ENCODE results near the gene LARP4B. TPM values are rescaled to one million over a fixed set of nuclear protein-coding genes. Genes with fewer than 3 reads are reported as not detected.

The LARP4B gene
- total and polyA plus RNA-seq, 2 donors (not counting 3 experiments of a cell fraction or from before 2014, with no cell fraction given): 27.4 to 101 TPM

DNA sequence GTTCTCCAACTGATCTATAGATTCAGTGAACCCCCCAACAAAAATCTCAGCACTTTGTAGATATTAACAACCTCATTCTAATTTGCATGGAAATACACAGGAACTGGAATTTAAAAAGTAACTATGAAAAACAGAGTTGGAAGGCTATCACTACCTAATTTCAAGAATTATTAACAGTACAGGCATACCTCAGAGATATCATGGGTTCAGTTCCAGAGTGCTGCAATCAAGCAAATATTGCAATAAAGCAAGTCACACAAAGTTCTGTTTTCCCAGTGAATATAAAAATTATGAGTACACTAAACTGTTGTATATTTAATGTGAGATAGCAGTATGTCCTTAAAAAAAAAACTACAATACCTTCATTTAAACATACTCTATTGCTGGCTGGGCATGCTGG is 78.5 kb downstream of the LARP4B start:
- CTCF ChIA-PET: no interaction called here
- no peak for FAIRE-seq
- H3K79me2 ChIP-seq (ENCODE audit: control insufficient read depth, insufficient read depth, low read length): peaks cover 66% of the 10 kb centered on the region

DNA sequence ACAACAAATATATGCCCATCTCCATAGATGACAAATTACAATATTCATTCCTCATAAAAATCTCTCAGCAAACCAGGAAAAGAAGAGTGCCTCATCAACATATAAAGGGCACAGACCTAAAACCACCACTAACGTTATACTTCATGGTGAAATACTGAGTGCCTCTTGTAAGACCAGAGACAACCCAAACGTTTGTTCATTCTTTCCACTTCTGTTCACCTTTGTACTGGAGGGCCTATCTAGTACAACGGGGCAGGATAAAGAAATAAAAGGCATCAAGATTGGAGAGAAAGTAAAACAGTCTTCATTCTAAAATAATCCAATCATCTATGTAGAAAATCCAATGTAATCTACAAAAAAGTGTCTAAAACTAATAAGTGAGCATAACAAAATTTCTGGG is 79.1 kb downstream of the LARP4B start:
- FAIRE-seq (no peak), DNase-seq (ENCODE audit: low read depth, low spot score) (no peak)
- ChIA-PET POLR2A (no interaction called here), CTCF (no interaction called here)
- no peaks in the 10 kb centered on the region for H3K27me3 ChIP-seq (ENCODE audit: control insufficient read depth in 2 of 2, insufficient read depth in 2 of 2, low read length in 2 of 2)
- no TSS peak for BruUV-seq (replicated peaks)
- H3K4me1 ChIP-seq (ENCODE audit: control insufficient read depth, extremely low read depth, insufficient read depth, low read length): no peaks in the 10 kb centered on the region
- no peak overlapping the region for H3K4me3 ChIP-seq (replicated peaks in 1 of 3; ENCODE audit: insufficient read depth in 1 of 3, low read depth in 1 of 3, low read length in 3 of 3)
- H3K4me2 ChIP-seq (ENCODE audit: insufficient read depth, low read length): no peak overlapping the region
- peaks cover 72% of the 10 kb centered on the region for H3K79me2 ChIP-seq (ENCODE audit: control insufficient read depth, insufficient read depth, low read length)
- H3K9ac ChIP-seq (replicated peaks; ENCODE audit: extremely low read depth, insufficient read depth, low read length): no peak overlapping the region
- TF ChIP-seq POLR2A (IDR thresholded peaks at IDR 0.05; ENCODE audit: low read depth, low read length) (no peak), MYC (IDR thresholded peaks at IDR 0.05; ENCODE audit: low read depth, low read length) (no peak), FOS (IDR thresholded peaks at IDR 0.05; ENCODE audit: borderline replicate concordance, insufficient read depth, low read length) (no peak), JUN (IDR thresholded peaks at IDR 0.05; ENCODE audit: borderline replicate concordance, insufficient read depth, insufficient read length, low read depth) (no peak), POLR2AphosphoS5 (IDR thresholded peaks at IDR 0.05; ENCODE audit: insufficient read depth, low read depth, low read length) (no peak), GATA2 (IDR thresholded peaks at IDR 0.05; ENCODE audit: insufficient read depth, insufficient read length, low read depth, low read length) (no peak), EZH2 (IDR thresholded peaks at IDR 0.05; ENCODE audit: borderline replicate concordance, low read depth, low read length, severe bottlenecking) (no peak)
- TF ChIP-seq, protein P1, sequence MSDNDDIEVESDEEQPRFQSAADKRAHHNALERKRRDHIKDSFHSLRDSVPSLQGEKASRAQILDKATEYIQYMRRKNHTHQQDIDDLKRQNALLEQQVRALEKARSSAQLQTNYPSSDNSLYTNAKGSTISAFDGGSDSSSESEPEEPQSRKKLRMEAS (IDR thresholded peaks at IDR 0.05; ENCODE audit: insufficient read depth, insufficient read length): no peak
- TF ChIP-seq, protein P2, sequence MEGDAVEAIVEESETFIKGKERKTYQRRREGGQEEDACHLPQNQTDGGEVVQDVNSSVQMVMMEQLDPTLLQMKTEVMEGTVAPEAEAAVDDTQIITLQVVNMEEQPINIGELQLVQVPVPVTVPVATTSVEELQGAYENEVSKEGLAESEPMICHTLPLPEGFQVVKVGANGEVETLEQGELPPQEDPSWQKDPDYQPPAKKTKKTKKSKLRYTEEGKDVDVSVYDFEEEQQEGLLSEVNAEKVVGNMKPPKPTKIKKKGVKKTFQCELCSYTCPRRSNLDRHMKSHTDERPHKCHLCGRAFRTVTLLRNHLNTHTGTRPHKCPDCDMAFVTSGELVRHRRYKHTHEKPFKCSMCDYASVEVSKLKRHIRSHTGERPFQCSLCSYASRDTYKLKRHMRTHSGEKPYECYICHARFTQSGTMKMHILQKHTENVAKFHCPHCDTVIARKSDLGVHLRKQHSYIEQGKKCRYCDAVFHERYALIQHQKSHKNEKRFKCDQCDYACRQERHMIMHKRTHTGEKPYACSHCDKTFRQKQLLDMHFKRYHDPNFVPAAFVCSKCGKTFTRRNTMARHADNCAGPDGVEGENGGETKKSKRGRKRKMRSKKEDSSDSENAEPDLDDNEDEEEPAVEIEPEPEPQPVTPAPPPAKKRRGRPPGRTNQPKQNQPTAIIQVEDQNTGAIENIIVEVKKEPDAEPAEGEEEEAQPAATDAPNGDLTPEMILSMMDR (IDR thresholded peaks at IDR 0.05; ENCODE audit: extremely low read depth in 1 of 2, insufficient read depth in 1 of 2, low read depth in 1 of 2, low read length in 2 of 2): no peak
- no peak overlapping the region for H3K27ac ChIP-seq (ENCODE audit: insufficient read depth, low read depth, low read length)
- H3K36me3 ChIP-seq (ENCODE audit: control insufficient read depth in 2 of 2, extremely low read depth in 1 of 2, insufficient read depth in 2 of 2, low read length in 2 of 2): peaks cover 0 to 2% of the 10 kb centered on the region in 2 experiments
- no peaks in the 10 kb centered on the region for H3K9me1 ChIP-seq (replicated peaks; ENCODE audit: control insufficient read depth, extremely low read depth, insufficient read depth, low read length)
- intact Hi-C loops (cut with micrococcal nuclease) (no loop called here), dilution Hi-C loops (cut with MboI; ENCODE audit: extremely low pct_ligation_motif_present, low sequenced_read_pairs) (no loop called here)
- peaks cover 2% of the 10 kb centered on the region for H4K20me1 ChIP-seq (replicated peaks; ENCODE audit: control insufficient read depth, extremely low read depth, insufficient read depth, low read length)
- H2AFZ ChIP-seq (ENCODE audit: low read depth, low read length): no peak overlapping the region
- peaks cover 1% of the 10 kb centered on the region for H3K9me3 ChIP-seq (replicated peaks; ENCODE audit: control insufficient read depth, insufficient read depth, low read length)

More for the DNA sequence above, 78.5 kb downstream of the LARP4B start:
- H3K27me3 ChIP-seq (ENCODE audit: control insufficient read depth in 2 of 2, insufficient read depth in 2 of 2, low read length in 2 of 2): no peaks in the 10 kb centered on the region
- no peaks in the 10 kb centered on the region for H3K9me1 ChIP-seq (replicated peaks; ENCODE audit: control insufficient read depth, extremely low read depth, insufficient read depth, low read length)
- BruUV-seq (replicated peaks): no TSS peak
- peaks cover 2% of the 10 kb centered on the region for H4K20me1 ChIP-seq (replicated peaks; ENCODE audit: control insufficient read depth, extremely low read depth, insufficient read depth, low read length)
- no peak overlapping the region for H2AFZ ChIP-seq (ENCODE audit: low read depth, low read length)
- TF ChIP-seq GATA2 (IDR thresholded peaks at IDR 0.05; ENCODE audit: insufficient read depth, insufficient read length, low read depth, low read length): no peak
- TF ChIP-seq JUN (IDR thresholded peaks at IDR 0.05; ENCODE audit: borderline replicate concordance, insufficient read depth, insufficient read length, low read depth): no peak
- no peak for TF ChIP-seq EZH2 (IDR thresholded peaks at IDR 0.05; ENCODE audit: borderline replicate concordance, low read depth, low read length, severe bottlenecking)
- no peak for TF ChIP-seq FOS (IDR thresholded peaks at IDR 0.05; ENCODE audit: borderline replicate concordance, insufficient read depth, low read length)
- POLR2A ChIA-PET: no interaction called here
- H3K4me1 ChIP-seq (ENCODE audit: control insufficient read depth, extremely low read depth, insufficient read depth, low read length): no peaks in the 10 kb centered on the region
- dilution Hi-C loops (cut with MboI; ENCODE audit: extremely low pct_ligation_motif_present, low sequenced_read_pairs) (no loop called here), intact Hi-C loops (cut with micrococcal nuclease) (no loop called here)
- no peak overlapping the region for H3K4me2 ChIP-seq (ENCODE audit: insufficient read depth, low read length)
- DNase-seq (ENCODE audit: low read depth, low spot score): no peak
- H3K36me3 ChIP-seq (ENCODE audit: control insufficient read depth in 2 of 2, extremely low read depth in 1 of 2, insufficient read depth in 2 of 2, low read length in 2 of 2): peaks cover 0 to 2% of the 10 kb centered on the region in 2 experiments
- H3K27ac ChIP-seq (ENCODE audit: insufficient read depth, low read depth, low read length): no peak overlapping the region
- no peak overlapping the region for H3K4me3 ChIP-seq (replicated peaks in 1 of 3; ENCODE audit: insufficient read depth in 1 of 3, low read depth in 1 of 3, low read length in 3 of 3)
- peaks cover 1% of the 10 kb centered on the region for H3K9me3 ChIP-seq (replicated peaks; ENCODE audit: control insufficient read depth, insufficient read depth, low read length)
- H3K9ac ChIP-seq (replicated peaks; ENCODE audit: extremely low read depth, insufficient read depth, low read length): no peak overlapping the region

Measured in endothelial cell of umbilical vein (primary cell).